OCI-LY7 (cell line): ENCODE data around the gene CCDC102A. TPM values are rescaled to one million over a fixed set of nuclear protein-coding genes. Genes with fewer than 3 reads are reported as not detected.

Experiments
- BruUV-seq: library from RNA; stranded (reverse); fragments of 400-500 nt; replicated peaks from 2 replicates; lab custom pipeline; 2021; lab: Mats Ljungman, UMichigan
- CTCF ChIA-PET: fragments of 300-600 bp; sonication (Branson Sonifier 250); formaldehyde crosslinking; loops from one replicate; lab custom pipeline; 2022; ENCODE audit warnings: antibody characterized with exemption; ENCODE audit not compliant: unreplicated experiment; lab: Charles Lee
- POLR2A ChIA-PET: fragments of 300-600 bp; sonication (Branson Sonifier 250); formaldehyde crosslinking; loops from one replicate; lab custom pipeline; 2022; ENCODE audit warnings: antibody characterized with exemption; lab: Charles Lee
- DNase-seq: peaks from one replicate; pipeline ENCODE4 v3.0.0-alpha.2; 2015; ENCODE audit warnings: low spot score
- H2AFZ ChIP-seq: fragments of 200-600 bp; sonication (generic), shearing (Covaris generic); 2 replicates; pipeline ENCODE4 v1.6.1; 2014; ENCODE audit warnings: mild to moderate bottlenecking, antibody characterized with exemption, low read length, moderate library complexity
- H3K27ac ChIP-seq: fragments of 200-600 bp; sonication (generic); 2 replicates; pipeline ENCODE4 v1.5.1; 2014; ENCODE audit warnings: mixed run types, low read depth, mild to moderate bottlenecking, moderate library complexity, low read length, inconsistent platforms; ENCODE audit not compliant: poor library complexity, severe bottlenecking
- H3K36me3 ChIP-seq: fragments of 200-600 bp; sonication (generic); 2 replicates; pipeline ENCODE4 v1.6.1; 2014; ENCODE audit warnings: mild to moderate bottlenecking, antibody characterized with exemption, low read length, moderate library complexity, mixed read lengths; ENCODE audit not compliant: insufficient read depth
- H3K4me1 ChIP-seq: fragments of 200-600 bp; sonication (generic); 2 replicates; pipeline ENCODE4 v1.5.1; 2014; ENCODE audit warnings: mild to moderate bottlenecking, low read length; ENCODE audit not compliant: insufficient read depth, poor library complexity, severe bottlenecking
- H3K4me2 ChIP-seq: fragments of 200-600 bp; sonication (generic); 2 replicates; pipeline ENCODE4 v1.6.1; 2014; ENCODE audit warnings: mild to moderate bottlenecking, low read length
- H3K4me3 ChIP-seq: fragments of 200-600 bp; sonication (generic); 2 replicates; pipeline ENCODE4 v1.5.1; 2014; ENCODE audit warnings: mild to moderate bottlenecking, low read depth, low read length; ENCODE audit not compliant: poor library complexity, severe bottlenecking
- H3K79me2 ChIP-seq: fragments of 200-600 bp; sonication (generic); 2 replicates; pipeline ENCODE4 v1.6.1; 2016; ENCODE audit warnings: low read depth, mild to moderate bottlenecking, low read length, moderate library complexity, mixed read lengths; ENCODE audit not compliant: insufficient read depth
- H3K9me2 ChIP-seq: fragments of 200-600 bp; sonication (generic); 2 replicates; pipeline ENCODE4 v1.6.1; 2016; ENCODE audit warnings: mild to moderate bottlenecking, low read length, mixed read lengths; ENCODE audit not compliant: insufficient read depth
- H3K9me3 ChIP-seq: fragments of 200-600 bp; sonication (generic); 2 replicates; pipeline ENCODE4 v1.6.1; 2014; ENCODE audit warnings: mild to moderate bottlenecking, mixed run types, low read length, mixed read lengths
- H4K20me1 ChIP-seq: fragments of 200-600 bp; sonication (generic); 2 replicates; pipeline ENCODE4 v1.6.1; 2014; ENCODE audit warnings: mild to moderate bottlenecking, antibody characterized with exemption, low read length, moderate library complexity, mixed read lengths; ENCODE audit not compliant: insufficient read depth
- EZH2phosphoT487 ChIP-seq: fragments of 200-600 bp; sonication (generic); IDR thresholded peaks from 2 replicates; pipeline ENCODE4 v1.6.1; 2018; ENCODE audit warnings: low read depth, borderline replicate concordance, mild to moderate bottlenecking, mixed run types, antibody characterized with exemption, low read length, moderate library complexity, mixed read lengths
- intact Hi-C: fragments of 100-400 bp; cut with micrococcal nuclease; formaldehyde crosslinking; loops from one replicate; pipeline ENCODE4 v1.10.0; 2022; ENCODE audit not compliant: unreplicated experiment
- total RNA-seq, 2 experiments: library from RNA; depleted of rRNA in 1 of 2; stranded (reverse); fragments of >200 nt in 1 of 2; shearing (Covaris generic) in 1 of 2; gene quantifications; 2 replicates each; pipeline ENCODE4 v1.2.3, GENCODE V29; 2014 to 2022
- TF ChIP-seq, protein P1 (sequence below): fragments of 200-600 bp; sonication (generic); conservative IDR thresholded peaks from 2 replicates; pipeline ENCODE4 v1.5.1; 2014; ENCODE audit warnings: mild to moderate bottlenecking, antibody characterized with exemption, low read length, moderate library complexity, mixed read lengths

The CCDC102A gene
- total RNA-seq, 2 experiments from 2014 or later = 4.2 to 7.1 TPM

- H3K79me2 ChIP-seq = no peaks in the 10 kb centered on the region
- H3K9me2 ChIP-seq = no peaks in the 10 kb centered on the region
- BruUV-seq = no TSS peak
- H2AFZ ChIP-seq = no peak overlapping the region
- intact Hi-C loops = loop anchor here (5.0 kb wide), 1 partner anchor 39 kb away; no protein-coding TSS in a partner anchor
- H3K9me3 ChIP-seq = no peaks in the 10 kb centered on the region
- ChIA-PET CTCF (interaction anchor here (0.5 to 2.2 kb wide), 2 partner anchors 100 to 780 kb away, joined by 3 to 6 read pairs; no protein-coding TSS in a partner anchor), POLR2A (interaction anchor here (0.6 kb wide), 2 partner anchors 42 to 1008 kb away, joined by 3 read pairs; no protein-coding TSS in a partner anchor)
- TF ChIP-seq EZH2phosphoT487 = no peak
- TF ChIP-seq, protein P1, sequence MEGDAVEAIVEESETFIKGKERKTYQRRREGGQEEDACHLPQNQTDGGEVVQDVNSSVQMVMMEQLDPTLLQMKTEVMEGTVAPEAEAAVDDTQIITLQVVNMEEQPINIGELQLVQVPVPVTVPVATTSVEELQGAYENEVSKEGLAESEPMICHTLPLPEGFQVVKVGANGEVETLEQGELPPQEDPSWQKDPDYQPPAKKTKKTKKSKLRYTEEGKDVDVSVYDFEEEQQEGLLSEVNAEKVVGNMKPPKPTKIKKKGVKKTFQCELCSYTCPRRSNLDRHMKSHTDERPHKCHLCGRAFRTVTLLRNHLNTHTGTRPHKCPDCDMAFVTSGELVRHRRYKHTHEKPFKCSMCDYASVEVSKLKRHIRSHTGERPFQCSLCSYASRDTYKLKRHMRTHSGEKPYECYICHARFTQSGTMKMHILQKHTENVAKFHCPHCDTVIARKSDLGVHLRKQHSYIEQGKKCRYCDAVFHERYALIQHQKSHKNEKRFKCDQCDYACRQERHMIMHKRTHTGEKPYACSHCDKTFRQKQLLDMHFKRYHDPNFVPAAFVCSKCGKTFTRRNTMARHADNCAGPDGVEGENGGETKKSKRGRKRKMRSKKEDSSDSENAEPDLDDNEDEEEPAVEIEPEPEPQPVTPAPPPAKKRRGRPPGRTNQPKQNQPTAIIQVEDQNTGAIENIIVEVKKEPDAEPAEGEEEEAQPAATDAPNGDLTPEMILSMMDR = no peak
- H3K4me2 ChIP-seq = no peak overlapping the region
- H3K27ac ChIP-seq = no peak overlapping the region
- no peak for DNase-seq
- no peak overlapping the region for H3K4me3 ChIP-seq
- H4K20me1 ChIP-seq = no peaks in the 10 kb centered on the region
- no peaks in the 10 kb centered on the region for H3K4me1 ChIP-seq
- no peaks in the 10 kb centered on the region for H3K36me3 ChIP-seq
Measured at GRCh38 chr16:57516176-57516725, 20.1 kb downstream of the CCDC102A start.

DNA sequence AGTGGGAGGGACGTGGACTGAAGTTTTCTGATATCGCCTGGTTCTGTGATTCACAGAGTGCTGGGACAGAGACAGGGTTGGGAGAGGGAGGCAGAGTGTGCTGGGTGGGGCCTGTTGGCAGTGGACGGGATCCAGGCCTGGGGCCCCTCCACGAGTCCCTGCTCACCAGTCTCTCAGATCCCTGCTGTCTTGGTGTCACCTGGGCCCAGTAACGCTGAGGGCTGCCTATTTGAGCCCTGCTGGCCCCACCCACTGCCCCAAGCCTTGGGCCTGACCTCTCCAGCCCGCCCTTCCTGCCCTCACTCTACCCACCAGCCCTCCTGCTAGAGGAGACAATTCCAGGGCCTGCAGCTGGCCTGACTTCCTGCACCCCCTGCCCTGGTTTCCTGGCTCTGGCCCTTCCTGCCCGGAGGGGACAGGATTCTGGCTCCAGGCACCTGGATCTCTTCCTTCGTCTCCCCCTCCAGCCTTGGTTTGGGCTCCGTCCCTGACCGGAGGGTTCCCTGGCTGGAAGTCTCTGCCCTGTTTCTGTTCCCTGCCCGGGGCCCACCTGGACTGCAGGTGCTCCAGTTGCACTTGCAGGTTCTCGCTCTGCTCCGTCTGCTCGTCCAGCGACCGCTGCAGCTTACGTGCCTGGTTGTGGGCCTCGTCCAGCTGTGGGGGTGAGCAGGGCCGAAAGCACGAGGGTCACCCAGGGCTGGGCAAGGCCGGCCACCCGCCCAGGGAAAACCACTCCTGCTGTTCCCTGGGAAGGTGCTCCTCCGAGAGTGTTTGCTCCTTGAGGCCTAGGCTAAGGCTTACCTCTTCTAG lies 21.4 kb downstream of the CCDC102A start:
- Histone ChIP-seq H3K27ac (no peak overlapping the region), H3K4me1 (no peaks in the 10 kb centered on the region), H2AFZ (no peak overlapping the region), H3K79me2 (no peaks in the 10 kb centered on the region), H3K9me3 (no peaks in the 10 kb centered on the region), H3K36me3 (no peaks in the 10 kb centered on the region), H3K9me2 (no peaks in the 10 kb centered on the region), H3K4me2 (no peak overlapping the region), H3K4me3 (no peak overlapping the region), H4K20me1 (no peaks in the 10 kb centered on the region)
- no TSS peak for BruUV-seq
- no peak for DNase-seq
- TF ChIP-seq, protein P1 = no peak
- no peak for TF ChIP-seq EZH2phosphoT487
- intact Hi-C loops = loop anchor here (5.0 kb wide), 1 partner anchor 38 kb away; no protein-coding TSS in a partner anchor
- ChIA-PET CTCF (interaction anchor here (0.5 kb wide), 1 partner anchor 171 kb away, joined by 3 read pairs; no protein-coding TSS in a partner anchor), POLR2A (interaction anchor here (1.2 kb wide), 1 partner anchor 8 kb away, joined by 6 read pairs; no protein-coding TSS in a partner anchor)
